GM13976 (cell line): ENCODE results near the gene TUG1.

ENCODE experiments used
- DNase-seq: peaks from one replicate; pipeline ENCODE4 v3.0.0; 2012; ENCODE audit warnings: low spot score
- in situ Hi-C: fragments of 300-500 bp; cut with MboI; formaldehyde crosslinking; loops from one replicate; pipeline ENCODE4 v1.12.0; 2022; ENCODE audit warnings: low sequenced_read_pairs, mixed read lengths, inconsistent platforms; ENCODE audit not compliant: unreplicated experiment
- TF ChIP-seq, protein P1 (sequence below): IDR thresholded peaks from 2 replicates; pipeline ENCODE4 v1.5.1; 2012; ENCODE audit warnings: borderline replicate concordance, mild to moderate bottlenecking; ENCODE audit not compliant: insufficient read depth; ENCODE audit errors: extremely low read depth, missing control alignments, control extremely low read depth

Gene TUG1

DNA sequence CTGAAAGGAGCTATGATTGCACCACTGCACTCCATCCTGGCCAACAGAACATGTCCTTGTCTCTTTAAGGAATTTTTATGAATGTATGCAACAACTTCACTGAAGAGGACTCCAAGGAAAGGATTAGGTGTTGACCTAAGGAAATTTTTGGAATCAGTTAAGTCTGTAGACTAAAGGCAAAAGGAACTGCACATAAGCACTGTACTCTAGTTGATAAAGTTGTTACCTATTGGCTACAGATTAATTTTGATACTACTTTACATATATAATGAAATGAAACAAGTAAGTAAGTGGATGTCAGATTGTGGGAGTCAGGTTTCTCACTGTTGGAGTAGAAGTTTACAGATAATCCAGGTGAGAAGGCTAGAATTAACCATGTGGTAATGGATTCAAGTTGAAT, 36.5 kb downstream of the TUG1 start:
- in situ Hi-C loops, result no loop called here
- DNase-seq, result no peak
- TF ChIP-seq, protein P1, sequence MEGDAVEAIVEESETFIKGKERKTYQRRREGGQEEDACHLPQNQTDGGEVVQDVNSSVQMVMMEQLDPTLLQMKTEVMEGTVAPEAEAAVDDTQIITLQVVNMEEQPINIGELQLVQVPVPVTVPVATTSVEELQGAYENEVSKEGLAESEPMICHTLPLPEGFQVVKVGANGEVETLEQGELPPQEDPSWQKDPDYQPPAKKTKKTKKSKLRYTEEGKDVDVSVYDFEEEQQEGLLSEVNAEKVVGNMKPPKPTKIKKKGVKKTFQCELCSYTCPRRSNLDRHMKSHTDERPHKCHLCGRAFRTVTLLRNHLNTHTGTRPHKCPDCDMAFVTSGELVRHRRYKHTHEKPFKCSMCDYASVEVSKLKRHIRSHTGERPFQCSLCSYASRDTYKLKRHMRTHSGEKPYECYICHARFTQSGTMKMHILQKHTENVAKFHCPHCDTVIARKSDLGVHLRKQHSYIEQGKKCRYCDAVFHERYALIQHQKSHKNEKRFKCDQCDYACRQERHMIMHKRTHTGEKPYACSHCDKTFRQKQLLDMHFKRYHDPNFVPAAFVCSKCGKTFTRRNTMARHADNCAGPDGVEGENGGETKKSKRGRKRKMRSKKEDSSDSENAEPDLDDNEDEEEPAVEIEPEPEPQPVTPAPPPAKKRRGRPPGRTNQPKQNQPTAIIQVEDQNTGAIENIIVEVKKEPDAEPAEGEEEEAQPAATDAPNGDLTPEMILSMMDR, result no peak

DNA sequence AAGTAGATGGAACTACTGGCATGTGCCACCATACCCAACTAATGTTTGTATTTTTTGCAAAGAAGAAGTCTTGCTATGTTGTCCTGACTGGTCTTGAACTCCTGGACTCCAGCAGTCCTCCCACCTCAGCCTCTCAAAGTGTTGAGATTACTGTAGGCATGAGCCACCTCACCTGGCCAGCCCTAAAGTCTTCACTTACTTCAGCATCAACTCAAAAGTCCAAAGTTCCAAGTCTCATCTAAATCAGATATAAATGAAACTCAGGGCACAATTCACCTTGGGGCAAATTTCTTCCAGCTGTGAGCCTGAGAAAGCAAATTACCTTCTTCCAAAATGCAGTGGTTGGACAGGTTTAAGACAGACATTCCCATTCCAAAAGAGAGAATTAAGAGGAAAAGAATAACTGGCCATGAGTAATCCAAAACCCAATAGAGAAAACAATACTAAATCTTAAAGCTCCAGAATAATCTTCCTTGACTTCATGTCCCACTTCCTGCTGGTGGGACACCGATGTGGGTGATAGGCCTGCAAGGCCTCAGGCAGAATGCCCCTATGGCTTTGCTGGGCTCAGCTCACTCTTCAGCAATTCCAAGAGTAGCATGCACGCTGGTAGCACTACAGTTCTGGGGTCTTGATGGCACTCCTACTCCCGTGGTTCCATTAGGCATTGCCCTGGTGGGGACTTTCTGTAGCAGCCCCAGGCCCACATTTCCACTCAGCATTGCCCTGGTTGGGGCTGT, 50.3 kb downstream of the TUG1 start:
- in situ Hi-C loops, result no loop called here
- TF ChIP-seq, protein P1, result no peak
- no peak for DNase-seq

DNA sequence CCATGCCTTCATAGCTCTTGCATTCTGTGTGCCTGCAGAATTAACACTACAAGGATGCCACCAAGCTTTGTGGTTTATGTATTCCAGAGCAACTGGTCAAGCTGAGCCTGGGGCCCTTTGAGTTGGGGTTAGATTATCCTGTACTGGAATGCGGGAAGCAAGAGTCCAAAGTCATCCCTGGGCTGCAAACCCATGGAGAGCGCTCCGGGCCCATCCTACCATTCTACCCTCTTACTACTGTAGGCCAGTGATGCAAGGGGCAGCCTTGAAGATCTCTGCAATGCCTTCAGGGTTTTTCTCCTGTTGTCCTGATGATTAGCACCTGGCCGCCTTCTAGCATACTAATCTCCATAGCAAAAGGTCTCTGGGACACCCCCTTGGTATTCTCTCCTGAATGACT, 51.3 kb downstream of the TUG1 start:
- DNase-seq, result no peak
- TF ChIP-seq, protein P1, result no peak
- in situ Hi-C loops, result no loop called here

DNA sequence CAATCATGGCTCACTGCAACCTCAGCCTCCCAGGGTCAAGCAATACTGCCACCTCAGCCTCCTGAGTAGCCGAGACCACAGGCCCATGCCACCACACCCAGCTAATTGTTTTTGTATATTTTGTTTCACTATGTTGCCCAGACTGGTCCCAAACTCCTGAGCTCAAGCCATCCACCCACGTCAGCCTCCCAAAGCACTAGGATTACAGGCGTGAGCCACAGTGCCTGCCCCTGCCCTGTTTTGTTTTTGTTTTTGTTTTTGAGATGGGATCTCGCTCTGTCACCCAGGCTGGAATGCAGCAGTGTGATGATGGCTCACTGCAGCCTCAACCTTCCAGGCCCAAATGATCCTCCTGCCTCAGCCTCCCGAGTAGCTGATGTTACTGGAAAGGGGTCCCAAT, 53.5 kb downstream of the TUG1 start:
- TF ChIP-seq, protein P1, result no peak
- DNase-seq, result no peak
- in situ Hi-C loops, result no loop called here
